GM21528 (cell line): ENCODE data around the gene RASSF3.

Experiments used
- ATAC-seq: cut with Tn5 transposase; IDR thresholded peaks from one replicate; pipeline ENCODE4 v1.9.1; 2021; ENCODE audit warnings: mild to moderate bottlenecking, moderate library complexity; ENCODE audit not compliant: unreplicated experiment, low FRiP score

Gene RASSF3

DNA sequence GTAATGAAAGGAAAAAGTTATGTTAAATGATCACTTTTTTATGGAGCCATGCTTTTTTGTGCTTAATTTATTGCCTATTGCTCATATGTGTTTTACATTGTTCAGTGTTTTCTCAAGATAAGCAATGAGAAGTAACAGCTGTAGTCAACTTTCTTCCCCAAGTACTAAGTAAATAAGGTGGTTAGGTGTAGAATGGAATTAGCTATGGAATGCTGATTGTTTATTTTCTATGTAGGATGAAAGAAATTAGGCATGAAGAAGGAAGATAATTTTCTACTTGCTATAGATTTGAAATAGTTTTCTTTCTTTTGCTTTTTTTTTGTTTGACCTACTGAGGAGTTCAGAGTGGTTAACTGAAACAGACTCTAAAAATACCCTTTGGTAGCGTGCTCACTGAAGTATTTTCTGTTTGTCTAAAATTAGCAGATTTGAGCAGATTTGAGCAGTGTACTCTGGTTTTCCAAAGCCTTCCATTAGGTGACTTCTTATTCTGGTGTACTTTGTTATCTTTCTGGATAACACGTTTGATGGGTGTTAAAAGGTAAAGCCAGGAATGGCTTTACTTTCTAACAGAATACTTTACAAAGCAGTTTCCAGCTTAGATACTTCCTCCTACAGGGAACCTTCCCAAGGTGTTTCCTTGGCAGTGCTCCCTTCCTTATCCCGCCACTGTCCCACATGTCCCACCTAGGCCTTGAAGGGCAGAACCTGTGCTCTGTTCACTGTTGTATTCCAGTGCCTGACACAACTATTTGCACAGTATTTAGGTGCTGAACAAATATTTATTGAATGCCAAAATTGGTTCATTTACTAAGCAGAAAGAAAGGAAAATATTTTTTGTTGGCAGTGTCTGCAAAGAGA is 56.0 kb downstream of the RASSF3 start:
- peak; percentile 25 for ATAC-seq

- ATAC-seq: no peak
Observed at GRCh38 chr12:64667793-64668192, 57.5 kb downstream of the RASSF3 start.

DNA sequence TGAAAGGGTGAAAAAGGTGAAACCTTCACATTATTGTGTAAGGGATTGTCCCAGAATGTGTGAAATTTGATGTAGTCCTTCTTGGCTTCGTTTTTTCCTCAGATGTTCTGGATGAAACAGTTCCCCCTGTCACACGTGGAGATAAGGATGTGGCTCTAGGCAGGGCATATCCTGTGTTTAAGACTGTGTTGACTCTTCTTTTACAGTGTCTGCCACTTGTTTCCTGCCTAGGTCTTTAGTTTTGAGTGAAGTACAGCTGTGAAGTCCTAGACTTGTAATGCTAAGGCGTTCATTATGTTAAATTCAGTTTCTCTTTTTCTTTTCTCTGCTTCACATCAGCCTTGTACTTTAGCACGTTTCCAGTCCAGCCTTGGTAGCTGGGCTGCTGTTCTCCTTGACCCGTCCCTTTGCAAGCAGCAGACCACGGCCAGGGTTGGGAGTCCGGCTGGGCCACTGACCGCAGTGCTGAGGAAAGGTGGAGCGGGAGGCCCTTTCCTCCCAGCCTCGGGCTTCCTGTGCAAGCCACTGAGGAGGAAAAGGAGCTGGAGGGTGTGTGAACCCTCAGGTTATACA is 59.1 kb downstream of the RASSF3 start:
- peak; percentile 82 for ATAC-seq

DNA sequence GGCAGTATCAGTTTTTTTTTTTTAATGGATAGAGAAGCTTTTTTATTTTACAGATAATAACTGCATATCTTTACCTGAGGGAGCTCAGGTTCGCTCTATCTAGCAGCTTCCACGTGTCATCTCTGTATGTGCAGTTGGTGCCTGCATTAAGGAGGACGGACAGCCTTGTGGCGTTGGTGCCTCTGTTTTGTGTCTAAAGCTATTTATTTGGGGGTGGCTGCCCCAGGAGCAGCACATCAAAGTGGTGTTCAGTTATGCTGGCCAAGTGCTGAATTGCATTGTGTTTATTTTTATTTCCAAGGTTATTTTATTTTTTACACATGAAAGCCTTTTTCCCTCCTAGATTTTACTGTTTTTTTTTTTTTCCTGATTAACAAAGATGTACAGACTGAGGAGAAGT is 59.7 kb downstream of the RASSF3 start:
- ATAC-seq: no peak

GRCh38 chr12:64670919-64671639 is 60.8 kb downstream of the RASSF3 start:
- ATAC-seq: no peak

DNA sequence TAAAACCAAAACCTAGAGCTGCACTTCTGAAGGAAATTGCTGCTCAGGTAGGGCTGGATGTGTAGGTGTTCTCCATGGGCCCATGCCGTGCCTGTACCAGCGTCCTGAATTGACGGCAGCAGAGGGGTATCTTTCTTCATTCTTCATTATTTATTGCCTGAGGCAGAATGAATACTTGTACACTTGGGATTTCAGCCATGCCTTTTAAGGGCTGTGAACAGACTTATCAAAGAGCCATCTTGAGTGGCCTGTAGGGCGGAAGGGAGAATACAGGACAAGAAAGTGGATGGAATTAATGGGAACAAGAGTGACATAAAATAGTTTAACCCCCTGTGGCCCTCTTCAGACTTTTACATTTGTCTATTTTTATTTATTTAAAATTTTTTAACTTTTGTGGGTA is 61.4 kb downstream of the RASSF3 start:
- ATAC-seq: no peak

DNA sequence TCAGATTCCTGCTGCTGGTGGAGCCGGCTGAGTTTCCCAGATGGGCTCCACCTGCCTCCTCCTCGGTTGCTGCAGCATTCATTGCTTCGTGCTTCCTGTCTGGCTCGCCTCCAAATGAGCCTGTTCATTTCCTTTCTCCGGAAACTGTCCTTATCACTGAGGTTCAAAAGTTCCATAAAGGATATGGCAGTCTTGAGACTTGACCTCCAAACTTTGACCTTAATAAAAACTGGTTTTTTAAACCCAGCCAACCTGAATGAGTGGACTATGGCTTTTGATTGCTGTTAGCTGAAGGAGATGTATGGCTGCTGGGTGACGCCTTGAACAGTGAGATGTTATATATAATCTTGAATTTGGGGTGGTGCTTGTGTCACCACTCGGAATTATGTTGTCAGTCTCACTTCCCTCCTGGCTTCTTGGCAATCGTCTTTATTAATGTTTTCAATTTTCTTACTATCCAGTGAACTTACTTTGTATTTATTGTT is 62.7 kb downstream of the RASSF3 start:
- ATAC-seq: no peak

DNA sequence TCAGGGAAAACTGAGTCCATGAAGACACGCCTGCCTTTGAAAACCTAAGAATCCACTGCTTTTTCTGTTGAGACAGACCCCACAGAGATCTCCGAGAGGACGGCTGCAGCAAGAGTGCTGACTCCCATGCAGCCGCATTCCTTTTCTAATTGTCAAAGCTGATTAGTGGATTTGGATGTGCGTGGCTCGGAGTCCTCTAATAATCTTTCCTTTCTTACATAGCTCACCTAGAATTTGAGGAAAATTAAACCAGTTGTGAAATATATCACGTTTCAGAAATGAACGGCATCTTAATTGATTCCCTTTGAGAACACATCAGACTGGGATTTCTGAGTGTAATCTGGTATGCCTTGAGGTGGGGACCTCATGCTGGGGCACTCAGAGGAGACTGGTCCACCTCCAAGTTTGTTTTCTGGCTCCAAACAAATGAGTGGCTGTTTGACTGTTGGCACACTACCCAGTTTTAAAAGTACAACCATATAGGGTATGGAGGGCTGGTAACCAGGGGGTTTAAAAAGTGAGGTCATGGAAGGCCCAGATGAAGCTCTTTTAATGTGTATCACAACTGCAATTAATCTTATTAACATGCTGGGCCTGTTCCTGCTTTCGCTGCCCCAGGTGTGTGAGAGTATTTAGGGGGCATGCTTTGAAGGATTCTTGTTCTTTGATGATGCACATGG is 63.3 kb downstream of the RASSF3 start:
- ATAC-seq: no peak

GRCh38 chr12:64674367-64674922 is 64.2 kb downstream of the RASSF3 start:
- no peak for ATAC-seq

GRCh38 chr12:64675795-64676194 is 65.5 kb downstream of the RASSF3 start:
- no peak for ATAC-seq

- no peak for ATAC-seq
Observed at GRCh38 chr12:64678248-64678647, 68.0 kb downstream of the RASSF3 start.

GRCh38 chr12:64678835-64679234 is 68.5 kb downstream of the RASSF3 start:
- no peak for ATAC-seq

DNA sequence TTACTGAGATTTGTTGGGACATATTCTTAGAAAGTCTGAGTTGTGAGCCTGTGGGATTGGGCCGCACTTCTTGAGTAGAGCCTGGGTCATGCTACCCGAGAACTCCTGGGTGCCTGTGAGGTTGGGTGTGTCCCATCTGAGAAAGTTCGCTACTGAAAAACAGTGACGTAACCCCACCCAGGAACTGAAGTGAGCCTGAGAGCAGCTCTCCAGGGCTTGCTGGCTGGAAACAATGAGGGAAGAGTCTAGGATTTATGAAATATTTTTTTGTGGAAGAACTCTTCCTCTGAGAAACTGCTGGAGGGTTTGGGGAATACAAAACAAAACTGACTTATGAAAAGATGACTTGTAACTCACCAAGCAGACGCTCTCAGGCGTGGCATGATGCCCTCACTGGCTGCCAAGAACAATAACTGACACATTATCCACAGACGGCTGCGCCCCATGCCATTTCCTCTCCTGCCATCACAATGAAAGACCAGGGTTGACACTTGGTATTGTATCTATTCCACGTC is 69.2 kb downstream of the RASSF3 start:
- ATAC-seq: no peak

DNA sequence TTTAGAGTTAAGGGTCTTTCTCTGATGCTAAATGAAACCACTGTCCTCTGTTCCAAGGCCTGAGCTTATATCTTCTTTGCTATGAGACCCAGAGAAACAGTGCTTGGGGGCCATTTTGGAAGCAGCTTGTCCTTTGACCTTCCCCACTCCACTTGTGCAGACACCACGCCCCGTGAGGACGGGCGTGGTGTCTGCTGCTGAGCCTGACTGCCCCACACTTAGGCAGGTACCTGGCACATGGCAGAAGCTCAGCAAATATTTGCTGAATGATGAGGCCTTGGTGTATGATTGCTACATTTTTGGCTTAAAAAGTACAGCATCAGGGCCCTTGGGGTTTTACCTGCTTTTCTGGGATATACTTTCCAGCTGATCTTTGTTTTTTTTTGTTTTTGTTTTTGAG is 69.9 kb downstream of the RASSF3 start:
- no peak for ATAC-seq

DNA sequence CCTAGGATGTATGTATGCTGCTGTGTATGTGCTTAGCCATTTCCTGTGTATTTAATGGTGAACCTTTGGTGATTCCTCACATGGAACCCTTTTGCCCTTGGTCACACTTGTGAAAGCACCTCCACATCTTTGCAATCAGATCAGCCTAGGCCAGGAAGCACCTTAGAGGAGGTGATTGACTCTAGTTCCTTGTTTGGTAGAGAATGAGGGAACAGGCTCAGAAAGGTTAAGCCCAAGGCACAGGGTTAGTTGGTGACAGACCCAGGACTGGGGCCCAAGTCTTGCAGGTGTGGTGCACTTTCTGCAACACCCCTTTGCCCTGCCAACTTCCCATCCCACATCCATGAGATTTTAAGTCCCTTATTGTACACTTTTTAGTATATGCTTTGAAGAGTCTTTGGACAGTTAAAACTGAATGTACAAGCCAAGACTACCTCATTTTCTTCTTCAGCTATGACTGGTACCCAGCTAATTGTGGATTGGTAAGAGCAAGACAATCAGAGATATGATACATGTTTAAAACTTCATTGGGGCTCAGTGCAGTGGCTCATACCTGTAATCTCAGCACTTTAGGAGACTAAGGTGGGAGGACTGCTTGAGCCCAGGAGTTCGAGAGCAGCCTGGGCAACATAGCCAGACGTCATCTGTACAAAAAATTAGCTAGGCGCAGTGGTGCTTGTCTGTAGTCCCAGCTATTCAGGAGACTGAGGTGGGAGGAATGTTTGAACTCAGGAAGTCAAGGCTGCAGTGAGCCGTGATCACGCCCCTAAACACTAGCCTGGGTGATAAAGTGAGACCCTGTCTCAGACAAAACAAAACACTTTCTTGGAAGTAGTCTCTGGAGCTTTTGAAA is 71.1 kb downstream of the RASSF3 start:
- no peak for ATAC-seq

GRCh38 chr12:64682572-64683277 is 72.4 kb downstream of the RASSF3 start:
- no peak for ATAC-seq

GRCh38 chr12:64683816-64684543 is 73.7 kb downstream of the RASSF3 start:
- no peak for ATAC-seq

DNA sequence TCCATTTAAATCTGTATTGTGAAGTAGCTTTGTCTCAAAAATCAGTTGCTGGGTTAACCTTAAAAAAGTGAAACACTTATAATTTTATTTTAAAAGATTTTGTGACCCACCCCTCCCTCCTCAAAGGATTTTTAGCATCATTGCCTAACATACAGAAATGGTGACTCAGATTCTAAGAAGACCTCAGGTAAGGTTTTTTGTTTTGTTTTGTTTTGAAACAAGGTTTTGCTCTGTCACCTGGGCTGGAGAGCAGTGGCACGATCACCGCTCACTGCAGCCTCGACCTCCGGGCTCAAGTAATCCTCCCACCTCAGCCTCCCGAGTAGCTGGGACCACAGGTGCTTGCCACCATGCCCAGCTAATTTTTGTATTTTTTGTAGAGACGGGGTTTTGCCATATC is 74.8 kb downstream of the RASSF3 start:
- no peak for ATAC-seq
